ENCODE measurements around the gene NPEPL1. TPM values are rescaled to one million over a fixed set of nuclear protein-coding genes. Genes with fewer than 3 reads are reported as not detected.

NPEPL1 gene
- total RNA-seq, 1 experiment from 2014 or later = 31.1 TPM

- Histone ChIP-seq H2BK12ac (ENCODE audit: insufficient read length, low read depth, low read length) (no peak overlapping the region), H2AK5ac (ENCODE audit: insufficient read length, low read length) (no peak overlapping the region), H4K5ac (ENCODE audit: insufficient read length, low read depth, low read length) (no peak overlapping the region), H3K4me2 (ENCODE audit: insufficient read depth, insufficient read length, low read length) (no peak overlapping the region), H3K9me3 (ENCODE audit: control insufficient read depth, low read depth, low read length) (no peaks in the 10 kb centered on the region), H3K14ac (ENCODE audit: insufficient read depth, low read length) (peak overlapping the region; percentile 32; the same call in 1 of the 2 replicates), H3K23me2 (ENCODE audit: insufficient read length, low read depth, low read length, poor library complexity, severe bottlenecking) (no peaks in the 10 kb centered on the region), H3K79me1 (ENCODE audit: insufficient read depth, low read depth, low read length, poor library complexity, severe bottlenecking) (no peaks in the 10 kb centered on the region), H3K4me1 (ENCODE audit: insufficient read depth, low read length) (no peaks in the 10 kb centered on the region), H3K27me3 (ENCODE audit: insufficient read depth, low read length) (no peaks in the 10 kb centered on the region), H3K79me2 (ENCODE audit: insufficient read depth, low read length) (no peaks in the 10 kb centered on the region), H3K9ac (ENCODE audit: extremely low read depth, insufficient read length, low read length) (no peak overlapping the region), H3K18ac (ENCODE audit: insufficient read length, low read depth, low read length) (no peak overlapping the region), H2BK120ac (ENCODE audit: low read depth, low read length, poor library complexity, severe bottlenecking) (no peak overlapping the region), H4K20me1 (ENCODE audit: control insufficient read depth, insufficient read depth, insufficient read length) (no peaks in the 10 kb centered on the region), H3T11ph (ENCODE audit: low read length) (no peak overlapping the region), H3K27ac (ENCODE audit: insufficient read length, low read depth, low read length) (no peak overlapping the region), H2AFZ (ENCODE audit: low read length) (no peak overlapping the region), H3K56ac (ENCODE audit: insufficient read length, low read depth, low read length) (no peak overlapping the region), H2BK5ac (ENCODE audit: insufficient read length, low read length) (no peak overlapping the region), H4K91ac (ENCODE audit: insufficient read length, low read depth, low read length) (no peak overlapping the region), H2BK20ac (ENCODE audit: low read depth, low read length, poor library complexity, severe bottlenecking) (no peak overlapping the region), H3K23ac (ENCODE audit: insufficient read length, low read depth, low read length) (no peak overlapping the region), H4K8ac (replicated peaks; ENCODE audit: insufficient read length, low read depth, low read length) (no peak overlapping the region), H2BK15ac (ENCODE audit: low read depth, low read length) (no peak overlapping the region), H3K4ac (ENCODE audit: low read depth, low read length) (no peak overlapping the region)
- Mint-ChIP-seq H3K36me3 (ENCODE audit: insufficient read depth in 1 of 3, low read depth in 3 of 3) (no peaks in the 10 kb centered on the region), H3K4me3 (no peak overlapping the region), H3K4me1 (peaks cover 0 to 14% of the 10 kb centered on the region in 2 experiments; a peak in 2 of 4 replicates), H3K27me3 (ENCODE audit: low read depth) (peaks cover 4% of the 10 kb centered on the region), H3K9me3 (no peaks in the 10 kb centered on the region), H3K27ac (no peak overlapping the region; a peak in 1 of 7 replicates)
- TF ChIP-seq CTCF (conservative IDR thresholded peaks at IDR 0.05) = no peak
- DNase-seq = peak; percentile 33
- no CpG with 5 or more reads among the region's 23 CpGs for WGBS (ENCODE audit: extremely low coverage, insufficient read length, low lambda C conversion rate)
Measured at GRCh38 chr20:58717278-58718091, 24.9 kb downstream of the NPEPL1 start.

Data from H9 (cell line).